ENCODE results near the gene OR2T10.

- no peak for TF ChIP-seq CTCF (conservative IDR thresholded peaks at IDR 0.05; ENCODE audit: low read depth, low read length)
- TF ChIP-seq CEBPB (IDR thresholded peaks at IDR 0.05; ENCODE audit: low read depth, low read length): no peak
- no peak for TF ChIP-seq USF2 (IDR thresholded peaks at IDR 0.05; ENCODE audit: low read depth, low read length)
- no peak for TF ChIP-seq POLR2A (IDR thresholded peaks at IDR 0.05; ENCODE audit: low read depth, low read length)
- peak; percentile 88 for TF ChIP-seq MAFK (IDR thresholded peaks at IDR 0.05; ENCODE audit: low read depth, low read length)
Observed at GRCh38 chr1:248592655-248593054, 4.8 kb downstream of the OR2T10 start.

All from IMR-90 (cell line).